T-cell (primary cell): ENCODE measurements around the gene ANKRD39. TPM values are rescaled to one million over a fixed set of nuclear protein-coding genes. Genes with fewer than 3 reads are reported as not detected.

Source experiments
- ATAC-seq, 4 experiments: fragments of 200-7000 bp in 3 of 4; fragments of 150-1000 bp in 1 of 4; cut with Tn5 transposase; replicated peaks in 1 of 4; 1 replicate in 3 of 4; 2 replicates in 1 of 4; pipeline ENCODE4 v1.10.0; 2021; ENCODE audit warnings: moderate library complexity in 3 of 4, mild to moderate bottlenecking in 2 of 4, moderate number of reproducible peaks in 1 of 4
- CTCF ChIA-PET, 2 donors: fragments of 300-600 bp; sonication (Branson Sonifier 250); formaldehyde crosslinking; loops; one replicate each; lab custom pipeline; 2022; ENCODE audit warnings: antibody characterized with exemption in 2 of 2; lab: Charles Lee
- POLR2A ChIA-PET, 2 donors: fragments of 300-600 bp; sonication (Branson Sonifier 250); formaldehyde crosslinking; loops; one replicate each; lab custom pipeline; 2022; ENCODE audit warnings: antibody characterized with exemption in 2 of 2; lab: Charles Lee
- DNase-seq, 35 experiments: peaks; one replicate each; pipeline versions ENCODE4 v3.0.0 to v3.0.0-alpha.2; 2013 to 2023
- H3K27ac ChIP-seq: one replicate; pipeline ENCODE4 v1.5.1; 2013; ENCODE audit warnings: low read length
- H3K27me3 ChIP-seq, 2 experiments: replicated peaks in 1 of 2; 1 replicate in 1 of 2; 2 replicates in 1 of 2; pipeline versions ENCODE4 v1.6.1 to v1.7.0; 2013; ENCODE audit warnings: low read length in 1 of 2, mixed read lengths in 1 of 2; ENCODE audit not compliant: control insufficient read depth in 2 of 2, insufficient read depth in 2 of 2; ENCODE audit errors: extremely low read depth in 1 of 2
- H3K36me3 ChIP-seq, 2 donors: 1 replicate in 1 of 2; 2 replicates in 1 of 2; pipeline versions ENCODE4 v1.6.1 to v1.7.0; 2013; ENCODE audit warnings: low read length in 1 of 2; ENCODE audit not compliant: control insufficient read depth in 2 of 2, insufficient read depth in 1 of 2; ENCODE audit errors: extremely low read depth in 1 of 2
- H3K4me1 ChIP-seq, 2 experiments: 1 replicate in 1 of 2; 2 replicates in 1 of 2; pipeline versions ENCODE4 v1.6.1 to v1.7.0; 2013; ENCODE audit warnings: low read length in 2 of 2, mixed read lengths in 1 of 2; ENCODE audit not compliant: insufficient read depth in 2 of 2, control insufficient read depth in 1 of 2; ENCODE audit errors: extremely low read depth in 1 of 2
- H3K4me3 ChIP-seq, 2 donors: 1 replicate in 1 of 2; 2 replicates in 1 of 2; pipeline versions ENCODE4 v1.5.1 to v1.7.0; 2013; ENCODE audit warnings: mild to moderate bottlenecking in 2 of 2, low read length in 1 of 2, moderate library complexity in 1 of 2; ENCODE audit not compliant: control insufficient read depth in 1 of 2; ENCODE audit errors: extremely low read depth in 1 of 2
- H3K9me3 ChIP-seq: 2 replicates; pipeline ENCODE4 v1.7.0; 2013
- H3K27ac Mint-ChIP-seq, 2 donors: one replicate each; pipeline ENCODE4 v1.8.0; 2020 to 2021; ENCODE audit warnings: mild to moderate bottlenecking in 2 of 2, mixed read lengths in 2 of 2
- H3K27me3 Mint-ChIP-seq, 2 donors: one replicate each; pipeline ENCODE4 v1.8.0; 2021 to 2022; ENCODE audit warnings: mixed read lengths in 2 of 2
- H3K36me3 Mint-ChIP-seq: one replicate; pipeline ENCODE4 v1.8.0; 2021; ENCODE audit warnings: mixed read lengths
- H3K4me1 Mint-ChIP-seq, 3 donors: one replicate each; pipeline ENCODE4 v1.8.0; 2020 to 2022; ENCODE audit warnings: mixed read lengths in 3 of 3, mild to moderate bottlenecking in 1 of 3
- H3K4me3 Mint-ChIP-seq, 3 donors: one replicate each; pipeline ENCODE4 v1.8.0; 2020 to 2022; ENCODE audit warnings: mild to moderate bottlenecking in 3 of 3, mixed read lengths in 3 of 3, moderate library complexity in 3 of 3
- H3K9me3 Mint-ChIP-seq, 3 donors: one replicate each; pipeline ENCODE4 v1.8.0; 2020 to 2022; ENCODE audit warnings: mixed read lengths in 3 of 3
- WGBS: methylation state at CpG from one replicate; pipeline ENCODE4 v1.1.5; 2013; ENCODE audit warnings: missing lambda C conversion rate; ENCODE audit not compliant: insufficient coverage; 5-methylcytosine and 5-hydroxymethylcytosine counted together
- total RNA-seq, 35 experiments: library from RNA in 6 of 35; stranded (reverse) in 6 of 35; fragments of 120-200 nt in 1 of 35; gene quantifications; one replicate each; pipeline versions ENCODE4 v1.2.1 to v1.2.4 and lab custom pipeline; 2013 to 2026

ANKRD39 gene
- total RNA-seq, 5 donors from 2014 or later (not counting 1 experiment from before 2014, with no cell fraction given), result 16.9 to 25.0 (median 19.2) TPM

DNA sequence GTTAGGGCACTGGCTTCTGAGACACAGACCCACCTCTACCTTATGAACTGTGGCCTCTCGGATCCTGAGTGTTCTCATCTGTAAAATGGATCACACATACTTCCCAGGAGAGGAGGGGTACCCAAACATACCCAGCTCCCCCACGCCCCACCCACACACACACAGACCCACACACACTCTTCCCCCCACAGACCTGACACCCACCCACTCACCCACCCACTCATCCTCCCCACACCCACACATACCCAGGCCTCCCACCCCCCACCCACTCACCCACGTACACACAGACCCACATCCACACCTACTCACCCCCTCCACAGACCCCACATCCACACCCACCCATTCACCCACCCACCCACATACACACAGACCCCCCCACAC, 36.3 kb upstream of the ANKRD39 start:
- ChIA-PET POLR2A (no interaction called here), CTCF (no interaction called here)
- Mint-ChIP-seq H3K27ac (no peak overlapping the region), H3K9me3 (no peaks in the 10 kb centered on the region), H3K36me3 (no peaks in the 10 kb centered on the region), H3K4me1 (peaks cover 70 to 79% (median 74%) of the 10 kb centered on the region in 3 donors), H3K27me3 (no peaks in the 10 kb centered on the region), H3K4me3 (no peak overlapping the region)
- no peak for DNase-seq
- H3K27me3 ChIP-seq, result no peaks in the 10 kb centered on the region
- H3K4me1 ChIP-seq, result peaks cover 36 to 56% of the 10 kb centered on the region in 2 experiments
- no peaks in the 10 kb centered on the region for H3K36me3 ChIP-seq
- no peak overlapping the region for H3K27ac ChIP-seq
- H3K4me3 ChIP-seq, result no peak overlapping the region
- ATAC-seq, result no peak
- no peaks in the 10 kb centered on the region for H3K9me3 ChIP-seq
- 100% methylated on average over 1 of the region's 3 CpGs for WGBS

DNA sequence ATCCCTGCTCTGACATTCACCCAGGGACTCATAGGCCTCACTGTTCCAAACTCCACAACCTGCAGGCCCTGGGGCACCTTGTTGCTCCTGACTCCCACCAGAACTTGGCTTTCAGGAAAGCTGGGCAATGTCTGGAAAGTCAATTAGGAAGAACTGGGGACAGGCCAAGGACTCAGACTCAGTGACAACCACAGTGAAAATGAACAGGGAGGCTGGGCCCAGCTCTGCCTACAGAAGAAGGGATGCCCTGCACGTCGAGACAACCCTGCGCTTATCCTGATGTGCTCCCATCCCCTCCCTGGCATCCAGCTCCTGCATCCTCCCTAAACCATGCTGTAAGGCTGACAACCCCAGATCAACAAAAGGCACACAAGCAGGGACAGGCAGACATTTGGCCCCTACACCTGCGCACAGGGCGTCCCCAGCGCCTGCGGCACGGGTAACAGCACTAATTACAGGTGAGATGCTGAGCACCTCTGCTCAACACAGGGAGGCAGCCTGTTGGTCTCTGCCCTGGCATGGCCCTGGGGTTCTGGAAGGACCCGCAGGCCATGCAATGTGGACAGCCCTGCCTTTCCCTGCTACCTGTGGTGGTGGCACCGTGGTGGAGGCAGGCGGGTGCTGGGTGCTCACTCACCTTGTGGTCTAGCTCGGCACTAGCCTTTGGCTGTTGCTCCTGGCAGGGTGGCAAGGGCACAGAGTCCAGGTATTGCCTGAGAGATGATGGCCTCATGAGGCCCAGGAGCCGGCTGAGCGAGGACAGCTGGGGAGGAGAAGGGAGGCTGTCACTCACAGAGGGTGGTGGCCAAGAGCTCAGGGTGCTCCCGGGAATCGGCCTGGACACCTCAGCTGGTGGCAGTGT, 35.7 kb upstream of the ANKRD39 start:
- Histone ChIP-seq H3K27me3 (no peaks in the 10 kb centered on the region), H3K36me3 (no peaks in the 10 kb centered on the region), H3K27ac (no peak overlapping the region), H3K9me3 (no peaks in the 10 kb centered on the region), H3K4me3 (no peak overlapping the region), H3K4me1 (peaks cover 35 to 60% of the 10 kb centered on the region in 2 experiments)
- Mint-ChIP-seq H3K27me3 (no peaks in the 10 kb centered on the region), H3K4me1 (peaks cover 68 to 79% (median 74%) of the 10 kb centered on the region in 3 donors), H3K36me3 (no peaks in the 10 kb centered on the region), H3K9me3 (no peaks in the 10 kb centered on the region), H3K4me3 (peak overlapping the region in 2 of 3 donors; percentile 17 to 52), H3K27ac (peak overlapping the region; percentile 44 to 70)
- no peak for ATAC-seq
- POLR2A ChIA-PET, result interaction anchor here in 1 of 2 donors (0.5 kb wide), 1 partner anchor 130 kb away, joined by 3 read pairs; no protein-coding TSS in a partner anchor
- no peak for DNase-seq
- CTCF ChIA-PET, result interaction anchor here in 1 of 2 donors (0.6 to 0.9 kb wide), 2 partner anchors 35 to 117 kb away, joined by 3 read pairs; partner anchors contain the start of gene ANKRD39
- WGBS, result 95% methylated on average over 14 of the region's 16 CpGs

- 37% methylated on average over 6 of the region's 11 CpGs for WGBS
- Mint-ChIP-seq H3K9me3 (no peaks in the 10 kb centered on the region), H3K4me1 (peaks cover 67 to 76% (median 73%) of the 10 kb centered on the region in 3 donors), H3K27me3 (no peaks in the 10 kb centered on the region), H3K36me3 (no peaks in the 10 kb centered on the region), H3K4me3 (peak overlapping the region in 2 of 3 donors; percentile 21 to 76), H3K27ac (peak overlapping the region; percentile 78 to 87)
- POLR2A ChIA-PET, result no interaction called here
- CTCF ChIA-PET, result interaction anchor here in 1 of 2 donors (0.9 kb wide), 1 partner anchor 63 kb away, joined by 3 read pairs; no protein-coding TSS in a partner anchor
- ATAC-seq (peak; percentile 76 to 84 (median 80)), DNase-seq (peak in 16 of 35 experiments; percentile 17 to 65 (median 35))
- Histone ChIP-seq H3K9me3 (no peaks in the 10 kb centered on the region), H3K27ac (no peak overlapping the region), H3K4me3 (no peak overlapping the region), H3K4me1 (peaks cover 38 to 66% of the 10 kb centered on the region in 2 experiments), H3K27me3 (no peaks in the 10 kb centered on the region), H3K36me3 (no peaks in the 10 kb centered on the region)
Observed at GRCh38 chr2:96891591-96892333, 33.9 kb upstream of the ANKRD39 start.

- Histone ChIP-seq H3K36me3 (no peaks in the 10 kb centered on the region), H3K27ac (no peak overlapping the region), H3K27me3 (no peaks in the 10 kb centered on the region), H3K4me3 (no peak overlapping the region), H3K9me3 (no peaks in the 10 kb centered on the region), H3K4me1 (peaks cover 32 to 57% of the 10 kb centered on the region in 2 experiments)
- ChIA-PET POLR2A (no interaction called here), CTCF (interaction anchor here in 1 of 2 donors (0.9 kb wide), 1 partner anchor 62 kb away, joined by 3 read pairs; no protein-coding TSS in a partner anchor)
- Mint-ChIP-seq H3K9me3 (no peaks in the 10 kb centered on the region), H3K27ac (peak overlapping the region; percentile 78 to 87), H3K4me3 (peak overlapping the region in 2 of 3 donors; percentile 21 to 76), H3K27me3 (no peaks in the 10 kb centered on the region), H3K36me3 (no peaks in the 10 kb centered on the region), H3K4me1 (peaks cover 60 to 68% (median 67%) of the 10 kb centered on the region in 3 donors)
- WGBS, result 91% methylated on average over 6 of the region's 6 CpGs
- DNase-seq, result no peak
- no peak for ATAC-seq
Observed at GRCh38 chr2:96890726-96891385, 33.0 kb upstream of the ANKRD39 start.

- peak overlapping the region; percentile 52 for H3K27ac Mint-ChIP-seq
- H3K4me3 Mint-ChIP-seq, result peak overlapping the region in 1 of 3 donors; percentile 76
- peaks cover 29 to 51% of the 10 kb centered on the region in 2 experiments for H3K4me1 ChIP-seq
Observed at GRCh38 chr2:96890252-96890651, 32.4 kb upstream of the ANKRD39 start.

More at GRCh38 chr2:96890252-96890651, 32.4 kb upstream of the ANKRD39 start:
- POLR2A ChIA-PET, result no interaction called here
- Histone ChIP-seq H3K27me3 (no peaks in the 10 kb centered on the region), H3K36me3 (no peaks in the 10 kb centered on the region), H3K9me3 (no peaks in the 10 kb centered on the region), H3K4me3 (no peak overlapping the region), H3K27ac (no peak overlapping the region)
- H3K9me3 Mint-ChIP-seq, result no peaks in the 10 kb centered on the region
- no peaks in the 10 kb centered on the region for H3K27me3 Mint-ChIP-seq
- H3K4me1 Mint-ChIP-seq, result peaks cover 54 to 62% (median 62%) of the 10 kb centered on the region in 3 donors
- ATAC-seq, result no peak
- DNase-seq, result no peak
- no peaks in the 10 kb centered on the region for H3K36me3 Mint-ChIP-seq
- CTCF ChIA-PET, result no interaction called here
- WGBS, result 100% methylated on average over 3 of the region's 7 CpGs
